NOMO-1 treated with dmso at 0.1 percent for 144 hours (cell line): ENCODE data around the gene RERE.
"Not testable (repeated sequence)": the region's sequence is repeated elsewhere in the genome, so short reads cannot be mapped to it uniquely, and the experiment has no call there.

Experiments
- DNase-seq: peaks from one replicate; lab custom pipeline; 2025; ENCODE audit not compliant: unreplicated experiment; lab: John Stamatoyannopoulos, UW

RERE gene

GRCh38 chr1:8695442-8695841 lies 122.0 kb downstream of the RERE start:
- not testable (repeated sequence) for DNase-seq

- DNase-seq = no peak
Observed at GRCh38 chr1:8693107-8693506, 124.3 kb downstream of the RERE start.

- no peak for DNase-seq
Observed at GRCh38 chr1:8691662-8692061, 125.8 kb downstream of the RERE start.

- DNase-seq = no peak
Observed at GRCh38 chr1:8690253-8690525, 127.3 kb downstream of the RERE start.

GRCh38 chr1:8689431-8690252 lies 127.8 kb downstream of the RERE start:
- no peak for DNase-seq

- DNase-seq = no peak
Observed at GRCh38 chr1:8687538-8687937, 129.9 kb downstream of the RERE start.

- DNase-seq = no peak
Observed at GRCh38 chr1:8687039-8687438, 130.4 kb downstream of the RERE start.

- DNase-seq = no peak
Observed at GRCh38 chr1:8685463-8685862, 132.0 kb downstream of the RERE start.

GRCh38 chr1:8684590-8684989 lies 132.8 kb downstream of the RERE start:
- no peak for DNase-seq

- DNase-seq = no peak
Observed at GRCh38 chr1:8682573-8682972, 134.9 kb downstream of the RERE start.

- DNase-seq = no peak
Observed at GRCh38 chr1:8681911-8682310, 135.5 kb downstream of the RERE start.

GRCh38 chr1:8680664-8681650 lies 136.5 kb downstream of the RERE start:
- no peak for DNase-seq

GRCh38 chr1:8679929-8680663 lies 137.3 kb downstream of the RERE start:
- no peak for DNase-seq

- DNase-seq = no peak
Observed at GRCh38 chr1:8679395-8679800, 138.0 kb downstream of the RERE start.

GRCh38 chr1:8678673-8679394 lies 138.6 kb downstream of the RERE start:
- DNase-seq = no peak

- DNase-seq = no peak
Observed at GRCh38 chr1:8677782-8678181, 139.7 kb downstream of the RERE start.

GRCh38 chr1:8676813-8677212 lies 140.6 kb downstream of the RERE start:
- no peak for DNase-seq

GRCh38 chr1:8676072-8676471 lies 141.4 kb downstream of the RERE start:
- DNase-seq = no peak

GRCh38 chr1:8674912-8675311 lies 142.5 kb downstream of the RERE start:
- no peak for DNase-seq

GRCh38 chr1:8674481-8674880 lies 143.0 kb downstream of the RERE start:
- DNase-seq = no peak
